Measurements from ENCODE around the gene NREP.

DNA sequence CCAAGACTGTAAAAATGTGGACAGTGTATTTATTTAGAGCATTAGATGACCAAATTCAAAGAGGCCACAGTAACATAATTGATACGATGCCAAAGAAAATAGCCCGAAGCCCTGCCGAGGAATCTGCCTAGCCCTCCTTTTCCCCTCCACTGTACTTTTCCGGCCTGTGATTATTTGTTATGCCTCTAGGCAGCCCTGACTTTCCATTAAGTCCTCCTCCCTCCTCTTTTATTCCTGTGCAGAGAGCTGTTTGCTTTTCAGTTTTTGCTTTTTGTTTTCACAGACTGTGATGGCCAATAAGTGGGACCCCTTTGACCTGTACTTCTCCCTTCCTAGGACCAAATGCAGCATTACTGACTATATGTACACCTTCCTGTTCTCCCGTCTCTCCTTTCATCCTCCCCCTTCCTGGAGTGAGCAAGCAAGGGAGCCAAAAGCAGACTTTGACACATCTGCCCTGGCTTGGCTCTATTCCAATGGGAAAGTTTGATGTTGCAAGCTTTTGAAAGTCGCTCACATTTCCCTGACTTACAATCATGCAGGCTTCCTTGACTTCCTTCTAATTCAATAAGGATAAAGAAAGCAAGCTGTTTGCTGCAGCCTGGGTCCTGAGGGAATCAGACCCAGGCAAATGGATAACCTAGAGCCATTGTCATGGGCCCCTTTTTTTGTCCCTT lies 76.1 kb downstream of the NREP start:
- TF ChIP-seq, protein P1, sequence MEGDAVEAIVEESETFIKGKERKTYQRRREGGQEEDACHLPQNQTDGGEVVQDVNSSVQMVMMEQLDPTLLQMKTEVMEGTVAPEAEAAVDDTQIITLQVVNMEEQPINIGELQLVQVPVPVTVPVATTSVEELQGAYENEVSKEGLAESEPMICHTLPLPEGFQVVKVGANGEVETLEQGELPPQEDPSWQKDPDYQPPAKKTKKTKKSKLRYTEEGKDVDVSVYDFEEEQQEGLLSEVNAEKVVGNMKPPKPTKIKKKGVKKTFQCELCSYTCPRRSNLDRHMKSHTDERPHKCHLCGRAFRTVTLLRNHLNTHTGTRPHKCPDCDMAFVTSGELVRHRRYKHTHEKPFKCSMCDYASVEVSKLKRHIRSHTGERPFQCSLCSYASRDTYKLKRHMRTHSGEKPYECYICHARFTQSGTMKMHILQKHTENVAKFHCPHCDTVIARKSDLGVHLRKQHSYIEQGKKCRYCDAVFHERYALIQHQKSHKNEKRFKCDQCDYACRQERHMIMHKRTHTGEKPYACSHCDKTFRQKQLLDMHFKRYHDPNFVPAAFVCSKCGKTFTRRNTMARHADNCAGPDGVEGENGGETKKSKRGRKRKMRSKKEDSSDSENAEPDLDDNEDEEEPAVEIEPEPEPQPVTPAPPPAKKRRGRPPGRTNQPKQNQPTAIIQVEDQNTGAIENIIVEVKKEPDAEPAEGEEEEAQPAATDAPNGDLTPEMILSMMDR (IDR thresholded peaks at IDR 0.05): no peak
- TF ChIP-seq POLR2A (IDR thresholded peaks at IDR 0.05): no peak

All from breast epithelium (tissue), 3 donors.